GM12892 (cell line): ENCODE results near the gene LAIR1.

Experiments used
- POLR2A ChIP-seq: IDR thresholded peaks from 2 replicates; pipeline ENCODE4 v1.6.1; 2011; ENCODE audit warnings: low read depth, low read length, control low read depth
- POLR2AphosphoS5 ChIP-seq: IDR thresholded peaks from 2 replicates; pipeline ENCODE4 v1.6.1; 2011; ENCODE audit warnings: low read depth, low read length, control low read depth
- TAF1 ChIP-seq: IDR thresholded peaks from 2 replicates; pipeline ENCODE4 v1.6.1; 2011; ENCODE audit warnings: low read depth, mild to moderate bottlenecking, control low read depth, low read length, borderline replicate concordance

DNA sequence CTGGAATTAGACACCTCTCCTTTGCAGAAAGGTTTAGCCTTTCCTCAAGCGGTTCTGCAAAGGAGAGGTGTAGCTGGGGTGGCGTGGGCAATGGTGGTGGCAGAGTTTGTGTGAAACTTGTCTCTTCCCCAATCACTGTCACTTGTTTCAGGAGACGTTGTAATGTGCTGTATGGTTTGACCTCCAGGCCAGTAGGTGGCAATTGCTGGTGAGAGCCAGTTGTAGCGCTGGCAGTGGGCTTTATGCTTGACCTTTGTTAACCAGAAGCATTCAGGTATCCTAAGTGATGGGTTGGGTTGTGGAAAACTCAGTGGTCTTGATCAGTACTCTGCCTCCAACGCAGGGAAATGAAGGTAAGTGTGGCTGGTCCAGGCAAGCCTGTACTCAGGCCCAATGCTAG is 39.1 kb downstream of the LAIR1 start:
- TF ChIP-seq POLR2A: no peak
- TF ChIP-seq POLR2AphosphoS5: no peak
- TF ChIP-seq TAF1: no peak
